ENCODE results near the gene SMARCAL1.

SMARCAL1 gene

GRCh38 chr2:216428618-216429350 lies 16.5 kb downstream of the SMARCAL1 start:
- FAIRE-seq: no peak

- FAIRE-seq: no peak
Measured at GRCh38 chr2:216429428-216429827, 17.1 kb downstream of the SMARCAL1 start.

- no peak for FAIRE-seq
Measured at GRCh38 chr2:216430811-216431530, 18.7 kb downstream of the SMARCAL1 start.

- FAIRE-seq: no peak
Measured at GRCh38 chr2:216431531-216431856, 19.2 kb downstream of the SMARCAL1 start.

GRCh38 chr2:216436383-216436782 lies 24.1 kb downstream of the SMARCAL1 start:
- FAIRE-seq: no peak

DNA sequence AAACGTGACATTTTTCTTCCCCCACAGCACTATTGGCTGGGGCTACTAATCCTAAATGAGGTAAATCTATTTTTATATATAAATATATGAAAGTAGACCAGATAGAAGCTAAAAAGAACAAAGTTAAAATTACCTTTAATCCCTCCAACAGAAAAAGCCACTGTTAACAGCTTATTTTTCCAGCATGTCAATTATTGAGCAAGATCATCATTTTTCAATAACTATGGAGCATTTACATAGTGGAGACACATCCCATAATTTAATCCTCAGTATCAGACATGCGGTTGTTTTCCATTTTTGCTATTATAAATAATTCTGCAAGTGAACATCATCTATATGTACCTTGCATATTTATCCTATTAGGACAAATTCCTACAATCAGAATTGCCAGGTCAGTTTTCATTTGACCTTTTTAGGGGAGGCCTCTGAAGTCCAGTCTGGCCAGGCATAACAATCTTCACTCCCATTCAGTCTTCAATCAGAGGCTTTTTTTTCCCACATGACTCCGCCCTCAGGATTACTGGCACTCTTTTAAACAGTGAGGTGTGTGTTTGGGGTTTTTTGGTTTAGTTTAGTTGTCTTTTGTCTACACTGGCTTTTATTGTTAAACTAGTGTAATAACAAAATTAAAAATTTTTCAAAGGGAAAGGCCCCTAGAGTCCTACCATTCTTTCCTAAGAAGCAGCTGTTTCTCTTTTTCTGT lies 29.2 kb downstream of the SMARCAL1 start:
- no peak for FAIRE-seq

- FAIRE-seq: no peak
Measured at GRCh38 chr2:216445501-216445900, 33.2 kb downstream of the SMARCAL1 start.

DNA sequence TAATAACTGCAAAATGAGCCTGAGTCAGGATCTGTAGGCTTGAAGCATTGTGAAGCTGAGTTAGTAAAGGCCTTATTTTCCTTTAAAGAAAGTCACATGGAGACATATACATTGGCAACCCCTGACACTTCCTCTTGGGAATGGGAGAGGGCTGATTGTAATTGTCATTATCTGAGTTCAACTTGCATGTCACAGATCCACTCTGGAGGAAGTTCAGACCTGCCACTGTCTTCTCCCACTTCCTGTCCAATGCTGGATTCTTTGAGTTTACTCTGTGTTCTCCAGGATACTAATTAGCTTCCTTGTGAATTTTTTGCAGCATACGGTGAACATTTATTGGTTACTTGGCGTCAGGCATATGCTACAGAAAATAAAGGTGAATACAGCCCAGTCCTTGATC lies 34.1 kb downstream of the SMARCAL1 start:
- no peak for FAIRE-seq

GRCh38 chr2:216447293-216447692 lies 35.0 kb downstream of the SMARCAL1 start:
- FAIRE-seq: no peak

- no peak for FAIRE-seq
Measured at GRCh38 chr2:216448829-216449228, 36.5 kb downstream of the SMARCAL1 start.

DNA sequence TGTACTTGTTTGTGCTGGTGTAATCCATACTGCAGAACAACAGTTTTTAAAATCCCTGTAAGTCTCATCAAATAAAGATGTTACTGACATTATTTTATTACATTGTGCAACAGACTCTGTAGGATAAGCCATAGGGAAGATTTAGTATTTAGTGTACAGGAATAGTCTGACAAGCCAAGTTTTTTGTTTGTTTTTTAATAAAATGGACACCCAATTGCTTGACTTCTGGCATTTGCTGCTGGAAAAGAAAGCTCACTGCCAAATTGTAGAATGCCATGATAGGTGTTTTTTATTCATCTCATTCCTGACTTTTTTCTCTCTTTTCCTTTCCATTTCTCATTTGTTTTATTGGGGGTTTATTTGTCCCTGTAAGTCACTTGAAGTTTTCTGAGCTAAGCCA lies 38.1 kb downstream of the SMARCAL1 start:
- FAIRE-seq: no peak

DNA sequence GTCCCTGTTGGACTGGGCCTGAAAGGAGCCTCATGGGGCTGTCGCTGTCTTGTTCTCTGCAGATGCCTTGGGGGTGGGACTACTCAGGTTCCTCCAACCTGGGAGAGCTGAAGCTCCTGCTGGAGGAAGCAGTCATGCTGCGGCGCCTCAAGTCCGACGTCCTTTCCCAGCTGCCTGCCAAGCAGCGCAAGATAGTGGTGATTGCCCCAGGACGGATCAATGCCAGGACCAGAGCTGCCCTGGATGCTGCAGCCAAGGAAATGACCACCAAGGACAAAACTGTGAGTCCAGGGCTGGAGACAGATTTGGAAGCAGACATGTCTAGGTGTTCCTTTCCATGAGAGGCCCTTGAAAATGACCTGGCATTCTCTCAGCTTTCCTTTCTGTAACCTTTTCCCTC lies 38.5 kb downstream of the SMARCAL1 start:
- no peak for FAIRE-seq

DNA sequence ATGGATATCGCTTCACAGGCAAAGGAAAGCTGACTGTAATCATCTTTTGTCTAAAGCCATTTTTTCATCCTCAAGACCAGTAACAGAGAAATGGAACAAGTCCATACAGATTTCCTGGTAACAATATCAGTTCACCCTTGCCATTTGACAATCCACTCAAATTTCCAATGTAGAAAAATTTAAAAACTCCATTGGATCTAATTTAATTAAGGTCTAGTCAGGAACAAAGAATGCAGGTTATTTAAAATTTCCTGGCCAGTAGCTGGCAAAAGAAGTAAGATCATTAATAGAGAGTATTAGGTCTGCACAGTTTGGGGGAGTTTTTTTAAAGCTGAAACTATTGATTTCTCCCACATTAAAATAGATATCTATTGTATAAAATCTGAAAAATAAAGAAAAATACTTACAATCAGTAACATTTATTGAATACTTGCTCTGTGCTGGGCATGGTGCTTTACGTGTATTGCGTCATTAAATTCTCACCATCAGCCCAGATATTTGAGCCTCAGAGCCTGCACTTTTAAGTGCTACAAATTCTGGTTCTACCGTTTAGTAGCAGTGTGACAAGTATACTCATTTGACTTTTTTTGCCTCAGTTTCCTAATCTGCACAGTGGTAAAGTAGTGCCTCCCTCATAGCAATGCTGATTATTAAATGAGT lies 41.8 kb downstream of the SMARCAL1 start:
- FAIRE-seq: no peak

GRCh38 chr2:216463148-216463547 lies 50.9 kb downstream of the SMARCAL1 start:
- no peak for FAIRE-seq

DNA sequence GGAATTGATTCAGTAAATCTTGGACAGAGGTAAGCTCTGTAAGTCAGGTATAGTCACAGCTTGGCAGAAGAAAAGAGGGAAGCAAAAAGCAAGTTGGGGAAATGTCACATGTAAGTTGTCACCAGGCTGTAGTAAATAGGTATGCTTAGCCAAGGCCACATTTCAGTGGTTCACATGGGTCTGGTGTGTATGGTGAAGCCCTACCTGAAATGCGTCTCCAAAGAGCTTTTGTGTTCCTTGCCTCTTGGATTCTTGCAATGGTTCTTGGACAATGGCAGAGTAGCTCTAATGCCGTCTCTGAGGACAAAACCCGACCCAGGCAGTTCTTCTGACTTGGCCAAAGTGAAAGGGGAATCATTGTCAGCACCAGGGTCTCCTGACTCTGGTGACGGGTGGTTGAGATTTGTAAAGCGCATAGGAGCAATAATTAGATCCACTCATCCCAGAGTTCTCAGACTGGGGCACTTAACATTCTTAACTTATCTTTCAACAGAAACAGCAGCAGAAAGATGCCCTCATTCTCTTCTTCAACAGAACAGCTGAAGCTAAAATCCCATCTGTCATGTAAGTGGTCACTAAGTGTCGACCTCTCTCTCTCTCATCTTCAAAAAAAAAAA lies 51.9 kb downstream of the SMARCAL1 start:
- FAIRE-seq: no peak

DNA sequence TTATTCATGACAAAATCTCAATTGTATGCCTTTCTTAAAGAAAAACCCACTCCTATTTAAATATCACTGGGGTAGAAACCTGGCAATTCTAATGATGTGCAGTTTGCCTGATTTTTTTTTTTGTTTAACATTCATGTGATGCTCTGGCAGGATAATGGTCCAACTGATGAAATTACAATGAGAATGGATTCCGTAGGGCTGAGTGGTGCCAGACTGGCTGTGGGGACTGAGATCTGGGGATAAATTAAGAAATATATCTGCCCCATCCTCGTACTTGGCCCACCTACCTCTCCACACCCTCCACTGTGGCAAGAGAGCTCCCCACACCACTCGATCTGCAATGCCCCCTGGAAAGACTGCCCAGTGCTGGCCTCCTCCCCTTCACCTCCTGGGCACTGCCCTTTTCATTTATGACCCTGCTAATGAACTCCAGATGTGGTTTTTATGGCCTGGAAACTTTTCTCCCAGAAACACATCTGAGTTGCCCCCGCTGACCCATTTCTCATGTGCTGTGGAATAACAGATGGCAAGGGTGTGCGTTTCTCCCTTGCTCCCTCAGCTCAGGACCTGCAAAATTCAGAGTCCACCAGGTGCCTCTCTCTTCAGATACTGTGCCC lies 53.4 kb downstream of the SMARCAL1 start:
- no peak for FAIRE-seq

DNA sequence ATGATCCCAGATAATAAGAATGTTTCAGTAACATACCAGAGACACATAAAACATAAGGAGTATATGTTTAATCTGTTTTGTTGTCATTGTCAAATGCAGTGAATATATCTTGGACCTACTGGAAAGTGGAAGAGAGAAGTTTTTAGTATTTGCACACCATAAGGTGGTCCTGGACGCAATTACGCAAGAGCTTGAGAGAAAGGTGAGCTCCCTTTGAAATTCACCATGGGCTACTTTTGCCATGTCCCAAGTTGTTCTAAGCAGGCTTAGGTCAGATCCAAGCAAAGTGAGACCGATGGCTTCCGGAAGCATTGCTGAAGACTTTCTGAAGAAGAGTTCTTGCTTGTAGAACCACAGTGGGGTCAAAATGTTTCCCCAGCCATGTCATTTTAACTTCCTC lies 55.6 kb downstream of the SMARCAL1 start:
- FAIRE-seq: no peak

- no peak for FAIRE-seq
Measured at GRCh38 chr2:216469661-216470060, 57.4 kb downstream of the SMARCAL1 start.

DNA sequence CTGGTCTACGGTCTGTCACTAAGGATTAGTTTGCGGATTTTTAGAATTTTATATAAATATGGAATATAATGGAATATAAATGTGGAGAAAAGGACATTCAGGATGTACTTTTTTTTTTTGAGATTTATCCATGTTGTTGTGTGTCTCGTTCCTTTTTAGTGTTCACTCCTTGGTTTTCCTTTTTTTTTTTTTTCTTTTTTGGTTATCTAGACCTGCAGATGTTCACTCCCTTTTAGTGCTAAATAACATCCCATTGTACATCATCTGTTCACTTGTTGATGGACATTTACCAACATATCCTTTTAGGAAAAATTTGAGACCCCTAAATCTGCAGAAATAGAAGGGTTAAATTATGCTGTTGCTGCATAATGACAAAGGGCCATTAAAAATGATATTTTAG lies 60.9 kb downstream of the SMARCAL1 start:
- FAIRE-seq: no peak

DNA sequence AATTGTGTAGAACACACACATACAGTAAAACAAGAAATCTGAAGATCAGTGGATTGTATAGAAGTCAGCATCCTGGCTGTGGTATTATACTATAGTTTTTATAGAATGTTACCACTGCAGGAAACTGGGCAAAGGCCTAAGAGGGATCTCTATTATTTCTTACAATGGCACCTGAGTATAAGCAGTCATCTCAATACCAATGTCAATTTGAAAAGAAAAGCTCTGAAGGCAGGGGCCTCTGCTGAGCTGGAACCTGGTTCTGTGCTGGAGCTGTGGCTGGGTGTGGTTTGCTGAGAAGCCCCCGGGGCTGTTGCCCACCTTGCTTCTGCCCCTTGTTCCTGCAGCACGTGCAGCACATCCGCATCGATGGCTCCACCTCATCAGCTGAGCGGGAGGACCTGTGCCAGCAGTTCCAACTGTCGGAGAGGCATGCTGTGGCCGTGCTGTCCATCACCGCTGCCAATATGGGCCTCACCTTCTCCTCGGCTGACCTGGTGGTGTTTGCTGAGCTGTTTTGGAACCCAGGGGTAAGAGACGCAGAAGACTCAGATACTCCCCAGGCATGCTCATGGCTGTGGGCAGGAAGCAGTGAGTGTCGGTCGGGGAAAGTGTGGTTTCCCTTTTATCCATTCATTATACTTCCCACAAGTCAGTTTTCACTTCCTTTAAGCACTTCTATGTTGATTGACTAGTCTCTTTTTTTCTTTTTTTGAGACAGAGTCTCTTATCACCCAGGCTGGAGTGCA lies 62.8 kb downstream of the SMARCAL1 start:
- FAIRE-seq: no peak

GRCh38 chr2:216475767-216476166 lies 63.5 kb downstream of the SMARCAL1 start:
- no peak for FAIRE-seq
